Measurements from ENCODE around the gene FKBP11. TPM values are rescaled to one million over a fixed set of nuclear protein-coding genes. Genes with fewer than 3 reads are reported as not detected.

FKBP11 gene
- total RNA-seq, 2 experiments from 2014 or later: 96.2 to 100 TPM

DNA sequence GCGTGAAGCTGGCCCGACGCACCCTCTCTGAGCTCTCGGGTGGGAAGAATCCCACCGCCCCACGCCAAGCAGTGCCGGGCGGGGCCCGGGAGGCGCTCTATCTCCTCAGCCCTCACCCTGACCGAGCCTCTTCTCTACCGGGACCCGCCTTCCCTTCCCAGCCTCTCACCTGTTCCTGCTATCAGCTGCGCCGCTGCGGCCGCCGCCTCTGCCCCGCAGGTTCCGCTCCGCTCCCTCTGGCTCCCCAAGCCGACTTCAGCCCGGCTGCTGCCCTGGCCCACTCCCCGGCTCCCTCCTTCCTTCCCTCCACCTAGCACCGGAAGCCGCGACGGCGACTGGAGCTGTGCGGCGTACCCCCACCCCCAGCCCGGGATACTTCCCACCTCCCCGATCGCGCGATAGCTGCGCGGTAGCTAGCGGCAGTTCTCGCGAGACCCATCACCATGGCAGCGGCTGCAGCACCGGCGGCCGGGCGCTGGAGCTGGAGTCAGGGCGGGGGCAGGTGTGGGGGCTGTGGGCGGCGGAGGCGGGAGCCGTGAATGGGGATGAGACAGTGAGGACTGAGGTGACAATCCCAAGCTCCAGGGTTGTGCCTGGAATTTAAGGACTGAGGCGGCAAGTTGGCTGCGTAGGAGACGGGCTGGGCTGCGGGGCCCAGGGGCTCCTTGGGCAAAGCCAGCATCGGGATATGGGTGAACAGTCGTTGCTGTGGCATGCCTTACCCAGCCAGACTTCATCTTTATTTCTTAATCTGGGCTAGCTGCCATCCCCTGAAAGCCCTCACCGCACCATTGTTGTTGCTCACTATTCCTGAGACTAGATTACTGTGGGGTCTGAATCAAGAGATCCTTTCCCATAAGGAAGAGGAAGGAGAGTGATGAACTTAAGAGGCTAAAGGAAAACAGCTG is 32.1 kb upstream of the FKBP11 start, which contains the start of gene ARF3:
Gene ARF3, minus strand, starts transcription at position 347 of the 908 bp plus-strand sequence. CDS start 16,392 bp downstream, outside the sequence.
- H3K4me1 Mint-ChIP-seq (ENCODE audit: low read depth): peaks cover 25% of the 10 kb centered on the region
- ATAC-seq: peak; percentile 96
- peak within 1 kb of the TSS; percentile 87 for H3K27ac Mint-ChIP-seq
- peaks cover 1% of the 10 kb centered on the region for H3K36me3 Mint-ChIP-seq (ENCODE audit: low read depth)
- intact Hi-C loops (cut with micrococcal nuclease): no loop called here
- H3K9me3 Mint-ChIP-seq: no peaks in the 10 kb centered on the region
- ChIA-PET CTCF (interaction anchor here (0.7 to 51.8 kb wide), 20 partner anchors 9 to 142 kb away, joined by 3 to 896 read pairs (median 5); partner anchors contain the start of genes DDN, RHEBL1, WNT1 and WNT10B), POLR2A (interaction anchor here (0.7 to 2.1 kb wide), 13 partner anchors 11 to 287 kb away, joined by 3 to 14 read pairs (median 4); partner anchors contain the start of genes DDX23, FKBP11, TUBA1B and WNT10B)
- H3K4me3 Mint-ChIP-seq: peak within 1 kb of the TSS; percentile 96
- peak; percentile 94 for DNase-seq
- peaks cover 7% of the 10 kb centered on the region for H3K27me3 Mint-ChIP-seq
- TF ChIP-seq, protein P1, sequence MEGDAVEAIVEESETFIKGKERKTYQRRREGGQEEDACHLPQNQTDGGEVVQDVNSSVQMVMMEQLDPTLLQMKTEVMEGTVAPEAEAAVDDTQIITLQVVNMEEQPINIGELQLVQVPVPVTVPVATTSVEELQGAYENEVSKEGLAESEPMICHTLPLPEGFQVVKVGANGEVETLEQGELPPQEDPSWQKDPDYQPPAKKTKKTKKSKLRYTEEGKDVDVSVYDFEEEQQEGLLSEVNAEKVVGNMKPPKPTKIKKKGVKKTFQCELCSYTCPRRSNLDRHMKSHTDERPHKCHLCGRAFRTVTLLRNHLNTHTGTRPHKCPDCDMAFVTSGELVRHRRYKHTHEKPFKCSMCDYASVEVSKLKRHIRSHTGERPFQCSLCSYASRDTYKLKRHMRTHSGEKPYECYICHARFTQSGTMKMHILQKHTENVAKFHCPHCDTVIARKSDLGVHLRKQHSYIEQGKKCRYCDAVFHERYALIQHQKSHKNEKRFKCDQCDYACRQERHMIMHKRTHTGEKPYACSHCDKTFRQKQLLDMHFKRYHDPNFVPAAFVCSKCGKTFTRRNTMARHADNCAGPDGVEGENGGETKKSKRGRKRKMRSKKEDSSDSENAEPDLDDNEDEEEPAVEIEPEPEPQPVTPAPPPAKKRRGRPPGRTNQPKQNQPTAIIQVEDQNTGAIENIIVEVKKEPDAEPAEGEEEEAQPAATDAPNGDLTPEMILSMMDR (IDR thresholded peaks at IDR 0.05): no peak

GRCh38 chr12:48956279-48957140 is 31.2 kb upstream of the FKBP11 start:
- CTCF ChIA-PET: interaction anchor here (0.6 to 51.8 kb wide), 19 partner anchors 8 to 142 kb away, joined by 3 to 896 read pairs (median 5); partner anchors contain the start of genes DDN, FKBP11, RHEBL1 and WNT1
- peaks cover 1% of the 10 kb centered on the region for H3K36me3 Mint-ChIP-seq (ENCODE audit: low read depth)
- TF ChIP-seq, protein P1 (IDR thresholded peaks at IDR 0.05): no peak
- H3K27ac Mint-ChIP-seq: peak overlapping the region; percentile 87
- peaks cover 25% of the 10 kb centered on the region for H3K4me1 Mint-ChIP-seq (ENCODE audit: low read depth)
- ATAC-seq (peak; percentile 51), DNase-seq (peak; percentile 52)
- H3K9me3 Mint-ChIP-seq: no peaks in the 10 kb centered on the region
- H3K4me3 Mint-ChIP-seq: peak overlapping the region; percentile 96
- peaks cover 7% of the 10 kb centered on the region for H3K27me3 Mint-ChIP-seq
- intact Hi-C loops (cut with micrococcal nuclease): no loop called here
- POLR2A ChIA-PET: interaction anchor here (0.8 to 2.1 kb wide), 10 partner anchors 12 to 286 kb away, joined by 3 to 11 read pairs (median 4); partner anchors contain the start of genes DDX23, FKBP11 and WNT10B

- POLR2A ChIA-PET: interaction anchor here (0.7 kb wide), 1 partner anchor 30 kb away, joined by 3 read pairs; the partner anchor contains the start of gene FKBP11
Measured at GRCh38 chr12:48954841-48955501, 29.7 kb upstream of the FKBP11 start.

GRCh38 chr12:48954061-48954460 is 28.8 kb upstream of the FKBP11 start:
- POLR2A ChIA-PET: interaction anchor here (2.5 kb wide), 1 partner anchor 11 kb away, joined by 11 read pairs; no protein-coding TSS in a partner anchor
- no peak for ATAC-seq
- no peaks in the 10 kb centered on the region for H3K9me3 Mint-ChIP-seq

More at GRCh38 chr12:48954841-48955501, 29.7 kb upstream of the FKBP11 start:
- ATAC-seq (no peak), DNase-seq (no peak)
- Mint-ChIP-seq H3K9me3 (no peaks in the 10 kb centered on the region), H3K4me3 (peak overlapping the region; percentile 96), H3K27me3 (peaks cover 1% of the 10 kb centered on the region), H3K4me1 (ENCODE audit: low read depth) (peaks cover 25% of the 10 kb centered on the region), H3K36me3 (ENCODE audit: low read depth) (peaks cover 1% of the 10 kb centered on the region), H3K27ac (peak overlapping the region; percentile 13)
- CTCF ChIA-PET: interaction anchor here (1.0 to 51.8 kb wide), 7 partner anchors 18 to 109 kb away, joined by 3 to 896 read pairs (median 14); partner anchors contain the start of genes DDN, FKBP11 and WNT1
- TF ChIP-seq, protein P1 (IDR thresholded peaks at IDR 0.05): no peak
- intact Hi-C loops (cut with micrococcal nuclease): no loop called here

More at GRCh38 chr12:48954061-48954460, 28.8 kb upstream of the FKBP11 start:
- Mint-ChIP-seq H3K27ac (no peak overlapping the region), H3K36me3 (ENCODE audit: low read depth) (peaks cover 2% of the 10 kb centered on the region), H3K4me1 (ENCODE audit: low read depth) (peaks cover 25% of the 10 kb centered on the region), H3K4me3 (no peak overlapping the region), H3K27me3 (peaks cover 1% of the 10 kb centered on the region)
- DNase-seq: no peak
- intact Hi-C loops (cut with micrococcal nuclease): no loop called here
- TF ChIP-seq, protein P1 (IDR thresholded peaks at IDR 0.05): no peak
- CTCF ChIA-PET: interaction anchor here (1.2 to 51.8 kb wide), 4 partner anchors 17 to 50 kb away, joined by 4 to 896 read pairs (median 62); partner anchors contain the start of genes DDN and WNT1
